ENCODE results near the gene ADPGK. TPM values are rescaled to one million over a fixed set of nuclear protein-coding genes. Genes with fewer than 3 reads are reported as not detected.

Gene ADPGK
- 77.7 and 99.8 TPM in 2 replicates for total RNA-seq

DNA sequence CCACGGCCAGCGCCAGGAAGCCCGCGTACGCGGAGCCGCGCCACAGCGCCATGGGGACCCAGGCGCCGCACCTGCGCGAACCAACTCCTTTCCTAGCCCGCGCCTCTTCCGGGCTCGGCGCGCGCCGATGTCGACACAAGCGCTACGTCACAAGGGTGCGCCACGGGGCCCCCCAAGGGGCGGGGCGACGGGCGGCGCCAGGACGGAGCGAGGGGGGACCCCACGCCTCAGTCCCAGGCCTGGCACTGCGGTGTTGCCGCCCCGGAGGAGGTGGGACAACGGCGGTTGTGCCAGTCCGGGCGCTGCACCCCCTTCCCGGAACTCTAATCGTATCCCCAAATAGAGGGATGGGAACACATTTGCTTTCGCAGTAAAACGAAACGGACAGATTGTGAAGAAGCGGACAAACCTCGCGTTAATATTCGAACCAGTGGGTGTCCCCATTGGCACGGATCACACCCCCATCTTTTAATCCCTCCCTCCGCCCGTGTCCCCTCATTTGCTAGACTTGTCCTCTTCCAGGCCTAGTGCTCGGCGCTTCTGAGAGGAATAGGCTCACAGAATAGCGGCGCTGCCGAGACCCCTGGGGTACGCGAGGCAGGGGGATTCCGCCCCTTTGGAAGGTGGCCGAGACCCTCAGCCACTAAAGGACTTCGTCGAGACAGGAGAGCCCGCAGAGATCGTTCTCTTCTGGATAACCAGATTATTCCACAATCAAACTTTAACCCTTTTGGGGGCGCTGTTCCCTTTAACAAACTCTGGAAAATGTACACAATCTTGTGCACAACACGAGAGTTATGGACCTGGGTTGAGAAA lies at the start of gene ADPGK:
TSS of gene ADPGK (minus strand) at position 119 of the 816 bp plus-strand sequence. CDS start at position 52, 67 bp downstream.
- intact Hi-C loops (cut with micrococcal nuclease) = loop anchor here (1.0 to 5.0 kb wide), 12 partner anchors 12 to 849 kb away; partner anchors contain the start of genes ARIH1, BBS4, HEXA and HIGD2B
- ATAC-seq (ENCODE audit: low read depth) (peak; percentile 84), DNase-seq (peak; percentile 100)
- H3K4me1 Mint-ChIP-seq = peaks cover 45% of the 10 kb centered on the region
- ChIA-PET CTCF (interaction anchor here (1.4 to 1.5 kb wide), 2 partner anchors 10 to 16 kb away, joined by 3 to 6 read pairs; no protein-coding TSS in a partner anchor), POLR2A (interaction anchor here (2.0 to 2.3 kb wide), 2 partner anchors 12 to 97 kb away, joined by 4 to 15 read pairs; partner anchors contain the start of genes BBS4 and HIGD2B)
- H3K4me3 Mint-ChIP-seq = peak within 1 kb of the TSS; percentile 94
- H3K27me3 Mint-ChIP-seq = no peaks in the 10 kb centered on the region
- peaks cover 38% of the 10 kb centered on the region for H3K36me3 Mint-ChIP-seq (ENCODE audit: low read depth)
- H3K27ac Mint-ChIP-seq = peak within 1 kb of the TSS; percentile 99
- H3K9me3 Mint-ChIP-seq = no peaks in the 10 kb centered on the region
- TF ChIP-seq, protein P1, sequence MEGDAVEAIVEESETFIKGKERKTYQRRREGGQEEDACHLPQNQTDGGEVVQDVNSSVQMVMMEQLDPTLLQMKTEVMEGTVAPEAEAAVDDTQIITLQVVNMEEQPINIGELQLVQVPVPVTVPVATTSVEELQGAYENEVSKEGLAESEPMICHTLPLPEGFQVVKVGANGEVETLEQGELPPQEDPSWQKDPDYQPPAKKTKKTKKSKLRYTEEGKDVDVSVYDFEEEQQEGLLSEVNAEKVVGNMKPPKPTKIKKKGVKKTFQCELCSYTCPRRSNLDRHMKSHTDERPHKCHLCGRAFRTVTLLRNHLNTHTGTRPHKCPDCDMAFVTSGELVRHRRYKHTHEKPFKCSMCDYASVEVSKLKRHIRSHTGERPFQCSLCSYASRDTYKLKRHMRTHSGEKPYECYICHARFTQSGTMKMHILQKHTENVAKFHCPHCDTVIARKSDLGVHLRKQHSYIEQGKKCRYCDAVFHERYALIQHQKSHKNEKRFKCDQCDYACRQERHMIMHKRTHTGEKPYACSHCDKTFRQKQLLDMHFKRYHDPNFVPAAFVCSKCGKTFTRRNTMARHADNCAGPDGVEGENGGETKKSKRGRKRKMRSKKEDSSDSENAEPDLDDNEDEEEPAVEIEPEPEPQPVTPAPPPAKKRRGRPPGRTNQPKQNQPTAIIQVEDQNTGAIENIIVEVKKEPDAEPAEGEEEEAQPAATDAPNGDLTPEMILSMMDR (IDR thresholded peaks at IDR 0.05) = no peak

- CTCF ChIA-PET = no interaction called here
- intact Hi-C loops (cut with micrococcal nuclease) = no loop called here
- peaks cover 11% of the 10 kb centered on the region for H3K27me3 Mint-ChIP-seq
Measured at GRCh38 chr15:72827226-72827625, 43.7 kb upstream of the ADPGK start.

DNA sequence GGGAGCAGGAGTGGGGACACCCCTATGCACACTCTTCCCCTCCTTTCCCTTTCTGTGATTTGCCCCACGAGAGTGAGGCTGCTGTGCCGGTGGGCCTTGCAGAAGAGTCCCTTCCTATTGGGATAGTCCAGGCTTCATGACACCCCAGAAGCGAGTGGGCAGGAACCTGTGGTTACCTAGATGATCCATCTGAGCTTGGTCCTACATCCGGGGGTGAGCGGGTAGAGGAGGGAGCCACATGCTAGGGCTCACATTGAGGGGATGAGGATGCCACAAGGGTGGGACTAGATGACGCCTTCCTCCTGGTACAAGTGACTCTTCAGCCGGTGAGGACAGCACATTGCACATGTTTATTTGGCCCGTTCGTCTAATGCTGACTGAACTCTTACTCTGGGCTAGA lies 43.1 kb upstream of the ADPGK start:
- ATAC-seq (ENCODE audit: low read depth) = no peak
- H3K27me3 Mint-ChIP-seq = peaks cover 9% of the 10 kb centered on the region
- no peaks in the 10 kb centered on the region for H3K36me3 Mint-ChIP-seq (ENCODE audit: low read depth)
- POLR2A ChIA-PET = no interaction called here
- no peaks in the 10 kb centered on the region for H3K4me1 Mint-ChIP-seq
- no peak overlapping the region for H3K4me3 Mint-ChIP-seq
- TF ChIP-seq, protein P1 (IDR thresholded peaks at IDR 0.05) = no peak
- intact Hi-C loops (cut with micrococcal nuclease) = no loop called here
- H3K27ac Mint-ChIP-seq = no peak overlapping the region
- no peak for DNase-seq
- CTCF ChIA-PET = no interaction called here
- no peaks in the 10 kb centered on the region for H3K9me3 Mint-ChIP-seq

More at GRCh38 chr15:72827226-72827625, 43.7 kb upstream of the ADPGK start:
- DNase-seq (no peak), ATAC-seq (ENCODE audit: low read depth) (no peak)
- POLR2A ChIA-PET = no interaction called here
- TF ChIP-seq, protein P1 (IDR thresholded peaks at IDR 0.05) = no peak
- Mint-ChIP-seq H3K36me3 (ENCODE audit: low read depth) (no peaks in the 10 kb centered on the region), H3K4me3 (no peak overlapping the region), H3K4me1 (no peaks in the 10 kb centered on the region), H3K27ac (no peak overlapping the region), H3K9me3 (no peaks in the 10 kb centered on the region)

DNA sequence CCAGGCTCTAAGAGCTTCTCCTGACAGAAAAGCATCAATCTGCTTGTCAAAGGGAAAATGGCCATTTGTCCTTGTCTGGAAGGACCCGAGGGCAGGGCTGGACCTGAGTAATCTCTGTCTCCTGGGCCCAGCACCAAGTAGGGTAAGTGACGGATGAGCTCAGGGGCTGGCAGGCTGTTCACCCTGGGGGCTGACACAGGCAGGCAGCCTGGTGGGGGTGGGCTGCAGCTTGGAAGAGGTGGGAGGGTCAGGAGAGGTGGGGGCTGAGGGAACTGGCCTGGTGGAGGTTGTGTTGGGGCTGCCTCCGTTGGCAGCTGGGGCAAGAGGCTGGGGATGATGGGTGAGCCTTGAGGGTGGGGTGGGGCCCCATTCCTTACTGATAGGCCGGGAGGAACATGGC lies 42.3 kb upstream of the ADPGK start:
- Mint-ChIP-seq H3K4me3 (no peak overlapping the region), H3K9me3 (no peaks in the 10 kb centered on the region), H3K27ac (no peak overlapping the region), H3K4me1 (no peaks in the 10 kb centered on the region), H3K36me3 (ENCODE audit: low read depth) (no peaks in the 10 kb centered on the region), H3K27me3 (peaks cover 7% of the 10 kb centered on the region)
- intact Hi-C loops (cut with micrococcal nuclease) = no loop called here
- TF ChIP-seq, protein P1 (IDR thresholded peaks at IDR 0.05) = no peak
- ChIA-PET CTCF (no interaction called here), POLR2A (no interaction called here)
- DNase-seq (no peak), ATAC-seq (ENCODE audit: low read depth) (no peak)

GRCh38 chr15:72824781-72825180 lies 41.2 kb upstream of the ADPGK start:
- CTCF ChIA-PET = no interaction called here
- Mint-ChIP-seq H3K27ac (no peak overlapping the region), H3K36me3 (ENCODE audit: low read depth) (no peaks in the 10 kb centered on the region), H3K27me3 (peaks cover 9% of the 10 kb centered on the region), H3K4me3 (no peak overlapping the region), H3K4me1 (no peaks in the 10 kb centered on the region), H3K9me3 (no peaks in the 10 kb centered on the region)
- POLR2A ChIA-PET = no interaction called here
- DNase-seq (no peak), ATAC-seq (ENCODE audit: low read depth) (no peak)
- TF ChIP-seq, protein P1 (IDR thresholded peaks at IDR 0.05) = no peak
- intact Hi-C loops (cut with micrococcal nuclease) = no loop called here

All from activated B cell treated with CpG ODN at 0.5 μM for 24 hours (primary cell).